ENCODE measurements around the gene ARRDC4.

ARRDC4 gene, protein sequence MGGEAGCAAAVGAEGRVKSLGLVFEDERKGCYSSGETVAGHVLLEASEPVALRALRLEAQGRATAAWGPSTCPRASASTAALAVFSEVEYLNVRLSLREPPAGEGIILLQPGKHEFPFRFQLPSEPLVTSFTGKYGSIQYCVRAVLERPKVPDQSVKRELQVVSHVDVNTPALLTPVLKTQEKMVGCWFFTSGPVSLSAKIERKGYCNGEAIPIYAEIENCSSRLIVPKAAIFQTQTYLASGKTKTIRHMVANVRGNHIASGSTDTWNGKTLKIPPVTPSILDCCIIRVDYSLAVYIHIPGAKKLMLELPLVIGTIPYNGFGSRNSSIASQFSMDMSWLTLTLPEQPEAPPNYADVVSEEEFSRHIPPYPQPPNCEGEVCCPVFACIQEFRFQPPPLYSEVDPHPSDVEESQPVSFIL

DNA sequence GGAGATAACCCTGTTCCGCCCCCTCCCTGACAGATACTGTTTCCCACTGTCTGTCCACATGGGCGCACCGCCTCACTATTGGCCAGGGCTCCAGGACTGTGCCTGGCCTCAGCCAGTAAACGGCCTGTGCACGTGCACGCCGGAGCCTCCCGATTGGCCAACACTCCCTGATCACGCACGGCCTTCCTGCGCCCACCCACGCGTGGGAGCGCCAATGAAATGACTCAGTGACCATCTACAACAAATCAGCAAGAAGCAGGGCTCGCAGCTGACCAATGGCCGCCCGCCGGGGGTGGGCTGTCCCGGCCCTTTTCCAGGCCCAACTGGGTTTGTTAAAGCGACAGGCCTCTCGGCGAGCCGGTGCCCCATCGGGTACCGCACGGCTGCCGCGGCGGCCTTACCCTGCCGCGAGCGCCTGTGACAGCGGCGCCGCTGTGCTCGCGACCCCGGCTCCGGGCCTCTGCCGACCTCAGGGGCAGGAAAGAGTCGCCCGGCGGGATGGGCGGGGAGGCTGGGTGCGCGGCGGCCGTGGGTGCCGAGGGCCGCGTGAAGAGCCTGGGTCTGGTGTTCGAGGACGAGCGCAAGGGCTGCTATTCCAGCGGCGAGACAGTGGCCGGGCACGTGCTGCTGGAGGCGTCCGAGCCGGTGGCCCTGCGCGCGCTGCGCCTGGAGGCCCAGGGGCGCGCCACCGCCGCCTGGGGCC, at the start of gene ARRDC4:
TSS of gene ARRDC4 (plus strand) at position 340 of the 703 bp plus-strand sequence. CDS start at position 499, 159 bp downstream.
- peak within 1 kb of the TSS; percentile 68 for H3K4me3 ChIP-seq (ENCODE audit: low read depth, low read length)
- TF ChIP-seq, protein P1, sequence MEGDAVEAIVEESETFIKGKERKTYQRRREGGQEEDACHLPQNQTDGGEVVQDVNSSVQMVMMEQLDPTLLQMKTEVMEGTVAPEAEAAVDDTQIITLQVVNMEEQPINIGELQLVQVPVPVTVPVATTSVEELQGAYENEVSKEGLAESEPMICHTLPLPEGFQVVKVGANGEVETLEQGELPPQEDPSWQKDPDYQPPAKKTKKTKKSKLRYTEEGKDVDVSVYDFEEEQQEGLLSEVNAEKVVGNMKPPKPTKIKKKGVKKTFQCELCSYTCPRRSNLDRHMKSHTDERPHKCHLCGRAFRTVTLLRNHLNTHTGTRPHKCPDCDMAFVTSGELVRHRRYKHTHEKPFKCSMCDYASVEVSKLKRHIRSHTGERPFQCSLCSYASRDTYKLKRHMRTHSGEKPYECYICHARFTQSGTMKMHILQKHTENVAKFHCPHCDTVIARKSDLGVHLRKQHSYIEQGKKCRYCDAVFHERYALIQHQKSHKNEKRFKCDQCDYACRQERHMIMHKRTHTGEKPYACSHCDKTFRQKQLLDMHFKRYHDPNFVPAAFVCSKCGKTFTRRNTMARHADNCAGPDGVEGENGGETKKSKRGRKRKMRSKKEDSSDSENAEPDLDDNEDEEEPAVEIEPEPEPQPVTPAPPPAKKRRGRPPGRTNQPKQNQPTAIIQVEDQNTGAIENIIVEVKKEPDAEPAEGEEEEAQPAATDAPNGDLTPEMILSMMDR (conservative IDR thresholded peaks at IDR 0.05; ENCODE audit: low read depth, low read length): no peak

DNA sequence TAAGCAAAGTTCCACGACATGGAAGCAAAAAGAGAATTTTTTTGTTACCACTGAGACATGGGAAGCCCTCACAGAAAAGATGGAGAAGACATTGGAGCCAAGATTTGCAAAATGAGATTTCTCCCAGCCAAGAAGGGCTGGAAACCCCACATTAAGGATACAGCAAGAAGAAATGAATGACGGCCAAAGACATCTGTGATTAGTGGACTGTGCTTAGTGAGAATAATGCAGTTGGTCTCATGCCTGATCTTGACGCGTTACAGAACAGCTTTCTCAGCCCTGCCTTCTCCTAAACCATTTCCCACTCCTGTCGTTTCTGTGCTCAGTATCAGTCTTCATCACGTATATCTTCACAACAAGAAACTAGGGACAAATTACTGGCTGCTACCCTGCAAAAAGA, 45.8 kb upstream of the ARRDC4 start:
- TF ChIP-seq, protein P1 (conservative IDR thresholded peaks at IDR 0.05; ENCODE audit: low read depth, low read length): no peak
- no peak for DNase-seq (ENCODE audit: low read depth)
- no peak overlapping the region for H3K4me3 ChIP-seq (ENCODE audit: low read depth, low read length)

More for the DNA sequence above, at the start of gene ARRDC4:
- DNase-seq (ENCODE audit: low read depth): peak; percentile 100

DNA sequence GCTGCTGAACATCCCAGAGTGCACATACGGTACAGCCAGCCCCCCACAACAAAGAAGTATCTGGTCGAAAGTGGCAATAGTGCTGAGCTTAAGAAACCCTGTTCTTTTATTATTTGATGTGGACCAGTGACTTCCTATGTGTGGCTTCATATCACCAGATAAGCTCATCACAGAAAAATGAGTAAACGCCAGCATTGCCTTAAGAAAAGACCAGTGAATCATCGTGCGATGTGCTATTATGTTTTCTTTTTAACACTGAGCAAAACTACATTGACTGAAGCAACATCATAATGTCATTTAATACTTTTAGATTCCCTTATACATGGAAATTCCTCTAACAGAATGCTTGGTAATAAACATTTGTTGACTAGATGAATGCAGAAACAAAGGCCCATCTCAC, 45.2 kb upstream of the ARRDC4 start:
- DNase-seq (ENCODE audit: low read depth): no peak
- TF ChIP-seq, protein P1 (conservative IDR thresholded peaks at IDR 0.05; ENCODE audit: low read depth, low read length): no peak
- H3K4me3 ChIP-seq (ENCODE audit: low read depth, low read length): no peak overlapping the region

DNA sequence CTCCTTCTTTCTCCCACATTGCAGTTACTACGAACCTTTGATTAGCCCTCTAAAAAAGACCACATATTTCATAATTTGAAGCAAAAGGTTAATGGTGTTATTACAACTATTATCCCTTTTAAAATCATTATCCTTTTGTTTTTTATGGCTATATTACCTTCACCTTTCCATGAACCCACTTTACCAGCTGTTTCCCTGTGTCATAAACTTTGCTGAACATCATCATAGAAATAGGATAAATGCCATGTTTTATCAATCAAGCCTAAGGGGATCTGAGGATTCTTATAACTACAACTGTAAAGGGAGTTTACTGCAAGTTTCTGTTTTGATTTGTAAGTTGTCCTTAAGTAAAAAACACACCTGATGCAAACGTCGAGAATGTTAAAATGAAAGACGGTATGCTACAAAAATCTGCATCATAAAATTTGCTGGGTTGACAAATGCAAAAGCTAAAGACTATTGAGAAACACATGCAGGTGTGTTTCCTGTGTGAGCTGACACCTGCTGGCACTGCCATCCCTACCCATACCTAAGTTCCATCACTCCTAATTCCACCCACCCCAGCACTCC, 39.1 kb upstream of the ARRDC4 start:
- H3K4me3 ChIP-seq (ENCODE audit: low read depth, low read length): no peak overlapping the region
- TF ChIP-seq, protein P1 (conservative IDR thresholded peaks at IDR 0.05; ENCODE audit: low read depth, low read length): no peak
- DNase-seq (ENCODE audit: low read depth): no peak

DNA sequence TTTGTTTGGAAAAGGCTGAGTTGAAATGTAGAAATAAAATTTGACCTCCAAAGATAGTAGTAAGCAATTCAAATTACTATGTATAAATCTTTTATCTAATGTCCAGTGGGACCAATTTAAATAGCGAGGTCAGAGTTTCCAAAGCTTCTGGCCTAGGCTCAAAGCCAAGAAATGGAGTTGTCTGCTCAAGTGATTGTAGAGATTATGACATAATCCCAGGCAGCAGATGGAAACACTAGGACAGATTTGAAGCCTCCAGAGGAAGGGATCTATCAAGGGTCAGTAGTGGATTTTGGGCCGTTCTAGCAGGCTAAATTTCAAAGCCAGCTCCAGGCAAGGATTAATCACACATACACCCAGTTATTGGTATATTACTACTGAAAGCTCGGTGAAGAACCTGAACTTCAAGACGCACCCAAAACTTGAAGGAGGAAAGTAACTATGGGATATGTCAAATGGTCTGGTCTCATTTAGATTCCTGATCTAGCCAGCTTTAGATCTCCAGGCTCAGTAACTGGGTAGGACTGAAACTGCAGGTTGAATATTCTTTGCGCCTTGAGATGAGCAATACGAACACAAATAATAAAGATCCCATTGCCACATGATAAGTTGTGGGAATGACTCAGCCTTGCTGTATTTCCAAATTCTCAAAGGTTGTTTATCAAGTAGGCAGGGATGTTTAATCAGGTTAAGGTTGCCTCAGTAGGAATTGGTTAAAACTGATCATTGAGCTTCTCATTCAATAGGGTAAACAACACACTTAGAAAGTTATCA, 30.9 kb upstream of the ARRDC4 start:
- TF ChIP-seq, protein P1 (conservative IDR thresholded peaks at IDR 0.05; ENCODE audit: low read depth, low read length): no peak
- no peak for DNase-seq (ENCODE audit: low read depth)
- H3K4me3 ChIP-seq (ENCODE audit: low read depth, low read length): no peak overlapping the region

DNA sequence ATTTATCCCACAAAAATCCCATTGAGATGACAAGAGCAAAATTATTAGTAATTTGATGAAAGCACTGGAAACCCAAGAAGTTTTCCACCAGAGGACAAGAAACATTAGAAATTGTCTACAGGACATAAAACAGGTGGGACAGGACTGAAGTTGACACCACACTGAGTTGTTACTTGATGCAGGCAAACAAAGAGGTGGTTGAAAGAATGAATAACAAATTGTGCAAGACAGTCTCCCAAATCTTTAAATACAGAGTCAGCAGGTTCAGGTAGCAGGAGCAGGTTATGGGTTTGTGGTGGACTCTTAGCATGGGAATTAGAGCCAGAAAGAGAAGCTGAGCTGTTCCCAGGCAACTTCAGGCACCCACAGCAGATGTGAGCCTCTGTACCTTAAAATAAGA, 30.3 kb upstream of the ARRDC4 start:
- H3K4me3 ChIP-seq (ENCODE audit: low read depth, low read length): no peak overlapping the region
- DNase-seq (ENCODE audit: low read depth): no peak
- TF ChIP-seq, protein P1 (conservative IDR thresholded peaks at IDR 0.05; ENCODE audit: low read depth, low read length): no peak
